Fibroblast of mammary gland (primary cell): Measurements from ENCODE around the gene PPP6R1.

Experiments
- DNase-seq: peaks from one replicate; pipeline ENCODE4 v3.0.0-alpha.2; 2010; ENCODE audit warnings: low read depth
- H3K4me3 ChIP-seq: 2 replicates; pipeline ENCODE4 v1.5.1; 2011; ENCODE audit warnings: low read depth, mild to moderate bottlenecking, low read length, moderate library complexity; ENCODE audit not compliant: control insufficient read depth
- CTCF ChIP-seq: conservative IDR thresholded peaks from 2 replicates; pipeline ENCODE4 v1.5.1; 2011; ENCODE audit warnings: low read depth, low read length, inconsistent platforms; ENCODE audit not compliant: control insufficient read depth, insufficient read depth

The PPP6R1 gene

GRCh38 chr19:55224038-55224665 is 34.7 kb downstream of the PPP6R1 start:
- no peak for DNase-seq
- no peak overlapping the region for H3K4me3 ChIP-seq
- TF ChIP-seq CTCF: no peak

- DNase-seq: no peak
- no peak for TF ChIP-seq CTCF
These were observed 35.4 kb downstream of the PPP6R1 start for GRCh38 chr19:55223291-55224037.

GRCh38 chr19:55220525-55220924 is 38.3 kb downstream of the PPP6R1 start:
- no peak overlapping the region for H3K4me3 ChIP-seq
- DNase-seq: no peak
- TF ChIP-seq CTCF: no peak

More at GRCh38 chr19:55223291-55224037, 35.4 kb downstream of the PPP6R1 start:
- no peak overlapping the region for H3K4me3 ChIP-seq

- H3K4me3 ChIP-seq: peak overlapping the region; percentile 30
- DNase-seq: peak; percentile 100
- no peak for TF ChIP-seq CTCF
These were observed 42.2 kb downstream of the PPP6R1 start for GRCh38 chr19:55216461-55217198.

- no peak overlapping the region for H3K4me3 ChIP-seq
- TF ChIP-seq CTCF: no peak
- DNase-seq: no peak
These were observed 45.3 kb downstream of the PPP6R1 start for GRCh38 chr19:55213547-55213946.

GRCh38 chr19:55212447-55212846 is 46.4 kb downstream of the PPP6R1 start:
- peak; percentile 33 for TF ChIP-seq CTCF
- no peak overlapping the region for H3K4me3 ChIP-seq
- DNase-seq: no peak
